ENCODE data around the gene ARHGAP42. TPM values are rescaled to one million over a fixed set of nuclear protein-coding genes. Genes with fewer than 3 reads are reported as not detected.

ARHGAP42 gene
- total and polyA plus RNA-seq, 2 of the 13 experiments (the other 11 are each of a cell fraction or from before 2014, with no cell fraction given): 2.5 to 4.3 TPM

DNA sequence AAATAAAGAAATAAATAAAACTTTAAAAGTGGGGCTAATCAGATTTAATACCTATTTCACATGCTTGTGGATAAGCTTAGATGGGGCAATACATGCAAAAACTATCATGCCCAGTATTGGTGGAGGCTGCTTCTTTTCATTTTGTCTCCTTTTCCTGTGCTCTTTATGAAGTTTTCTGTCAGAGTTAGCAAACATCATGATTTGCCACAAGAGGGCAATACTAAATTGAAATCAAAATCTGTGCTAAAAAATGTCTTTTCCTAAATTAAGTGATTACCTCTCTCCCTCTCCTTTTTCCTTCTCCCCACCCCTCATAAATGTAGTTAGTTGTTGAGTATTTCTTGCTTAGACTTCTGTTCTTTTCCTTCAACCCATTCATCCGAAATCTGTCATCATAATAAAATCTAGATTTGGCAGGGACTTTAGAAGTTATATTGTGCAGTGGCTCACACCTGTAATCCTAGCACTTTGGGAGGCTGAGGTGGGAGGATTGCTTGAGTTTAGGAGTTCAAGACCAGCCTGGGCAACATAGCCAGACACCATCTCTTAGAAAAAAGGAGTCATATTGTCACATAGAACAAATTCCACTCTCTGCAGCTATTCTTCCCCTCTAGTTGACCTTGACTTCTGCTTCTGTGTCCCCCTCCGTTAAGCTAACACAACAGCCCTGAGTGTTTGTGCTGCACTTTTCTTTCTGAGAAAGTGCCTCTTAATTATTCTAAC, 4.7 kb upstream of the ARHGAP42 start:
- H3K4me2 ChIP-seq (ENCODE audit: low read depth, low read length): peak overlapping the region; percentile 21; the same call in 1 of the 2 replicates
- H3K79me2 ChIP-seq (ENCODE audit: insufficient read depth, low read length): no peaks in the 10 kb centered on the region
- H4K20me1 ChIP-seq (ENCODE audit: insufficient read depth, low read length): no peaks in the 10 kb centered on the region
- ATAC-seq (no peak), DNase-seq (ENCODE audit: low spot score) (no peak), FAIRE-seq (no peak)
- in situ Hi-C loops (cut with HindIII; ENCODE audit: extremely low pct_ligation_motif_present, low pct_unique_long_range_greater_than_20kb) (loop anchor here (10.0 kb wide), 2 partner anchors 142 to 172 kb away; no protein-coding TSS in a partner anchor), intact Hi-C loops (cut with micrococcal nuclease; ENCODE audit: unreplicated experiment) (loop anchor here (2.0 to 10.0 kb wide), 5 partner anchors 92 to 248 kb away; no protein-coding TSS in a partner anchor)
- H3K9ac ChIP-seq (ENCODE audit: insufficient read depth, low read depth, low read length): no peak overlapping the region
- peak overlapping the region in 1 of 3 experiments; percentile 4; a peak in 1 of 6 replicates for H3K4me3 ChIP-seq (replicated peaks in 1 of 3; ENCODE audit: insufficient read depth in 1 of 3, low read depth in 2 of 3, low read length in 3 of 3)
- peaks cover 0 to 5% of the 10 kb centered on the region in 2 experiments; a peak in 2 of 5 replicates for H3K27me3 ChIP-seq (ENCODE audit: control insufficient read depth in 1 of 2, insufficient read depth in 2 of 2, low read length in 2 of 2)
- peaks cover 43% of the 10 kb centered on the region for H3K4me1 ChIP-seq (ENCODE audit: insufficient read depth, low read length)
- H3K9me3 ChIP-seq (ENCODE audit: low read length): no peaks in the 10 kb centered on the region
- 13% methylated on average over 2 of the region's 2 CpGs for WGBS (ENCODE audit: low lambda C conversion rate)
- ChIA-PET POLR2A (interaction anchor here (1.0 kb wide), 1 partner anchor 94 kb away, joined by 3 read pairs; no protein-coding TSS in a partner anchor), CTCF (ENCODE audit: low intra/inter-chr PET ratio, low total read pairs) (interaction anchor here (0.9 kb wide), 1 partner anchor 250 kb away, joined by 3 read pairs; no protein-coding TSS in a partner anchor)
- no TSS peak for BruUV-seq (replicated peaks)
- no peaks in the 10 kb centered on the region for H3K36me3 ChIP-seq (replicated peaks in 1 of 2; ENCODE audit: control insufficient read depth in 1 of 2, insufficient read depth in 2 of 2, low read length in 2 of 2)
- H3K27ac ChIP-seq (ENCODE audit: extremely low read length, insufficient read depth, low read length): no peak overlapping the region
- no peak overlapping the region for H2AFZ ChIP-seq (ENCODE audit: low read length)
- TF ChIP-seq SKI (IDR thresholded peaks at IDR 0.05; ENCODE audit: partially characterized antibody): no peak
- no peak for TF ChIP-seq ASH2L (IDR thresholded peaks at IDR 0.05; ENCODE audit: insufficient read length, low read depth, low read length)
- TF ChIP-seq, protein P1, sequence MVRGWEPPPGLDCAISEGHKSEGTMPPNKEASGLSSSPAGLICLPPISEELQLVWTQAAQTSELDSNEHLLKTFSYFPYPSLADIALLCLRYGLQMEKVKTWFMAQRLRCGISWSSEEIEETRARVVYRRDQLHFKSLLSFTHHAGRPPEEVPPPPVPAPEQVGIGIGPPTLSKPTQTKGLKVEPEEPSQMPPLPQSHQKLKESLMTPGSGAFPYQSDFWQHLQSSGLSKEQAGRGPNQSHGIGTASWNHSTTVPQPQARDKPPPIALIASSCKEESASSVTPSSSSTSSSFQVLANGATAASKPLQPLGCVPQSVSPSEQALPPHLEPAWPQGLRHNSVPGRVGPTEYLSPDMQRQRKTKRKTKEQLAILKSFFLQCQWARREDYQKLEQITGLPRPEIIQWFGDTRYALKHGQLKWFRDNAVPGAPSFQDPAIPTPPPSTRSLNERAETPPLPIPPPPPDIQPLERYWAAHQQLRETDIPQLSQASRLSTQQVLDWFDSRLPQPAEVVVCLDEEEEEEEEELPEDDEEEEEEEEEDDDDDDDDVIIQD (CRISPR knock-in tag; IDR thresholded peaks at IDR 0.05; ENCODE audit: low read depth): no peak
- TF ChIP-seq PHF20 (CRISPR knock-in tag; IDR thresholded peaks at IDR 0.05): no peak
- no peak for TF ChIP-seq ZNF839 (CRISPR knock-in tag; IDR thresholded peaks at IDR 0.05; ENCODE audit: borderline replicate concordance)
- TF ChIP-seq PRDM15 (CRISPR knock-in tag; IDR thresholded peaks at IDR 0.05): no peak
- no peak for TF ChIP-seq ZNF75D (CRISPR knock-in tag; IDR thresholded peaks at IDR 0.05; ENCODE audit: borderline replicate concordance)
- TF ChIP-seq MTA1 (CRISPR knock-in tag; IDR thresholded peaks at IDR 0.05; ENCODE audit: borderline replicate concordance): no peak
- peak; percentile 37 for TF ChIP-seq HNRNPK (IDR thresholded peaks at IDR 0.05; ENCODE audit: low read depth, low read length, poor library complexity, severe bottlenecking)
- TF ChIP-seq ZSCAN30 (CRISPR knock-in tag; IDR thresholded peaks at IDR 0.05): no peak
- TF ChIP-seq, protein P2, sequence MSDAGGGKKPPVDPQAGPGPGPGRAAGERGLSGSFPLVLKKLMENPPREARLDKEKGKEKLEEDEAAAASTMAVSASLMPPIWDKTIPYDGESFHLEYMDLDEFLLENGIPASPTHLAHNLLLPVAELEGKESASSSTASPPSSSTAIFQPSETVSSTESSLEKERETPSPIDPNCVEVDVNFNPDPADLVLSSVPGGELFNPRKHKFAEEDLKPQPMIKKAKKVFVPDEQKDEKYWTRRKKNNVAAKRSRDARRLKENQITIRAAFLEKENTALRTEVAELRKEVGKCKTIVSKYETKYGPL (CRISPR knock-in tag; IDR thresholded peaks at IDR 0.05): no peak
- no peak for TF ChIP-seq ZNF333 (CRISPR knock-in tag; IDR thresholded peaks at IDR 0.05; ENCODE audit: borderline replicate concordance)
- no peak for TF ChIP-seq SKIL (CRISPR knock-in tag; IDR thresholded peaks at IDR 0.05; ENCODE audit: borderline replicate concordance)
- TF ChIP-seq, protein P3, sequence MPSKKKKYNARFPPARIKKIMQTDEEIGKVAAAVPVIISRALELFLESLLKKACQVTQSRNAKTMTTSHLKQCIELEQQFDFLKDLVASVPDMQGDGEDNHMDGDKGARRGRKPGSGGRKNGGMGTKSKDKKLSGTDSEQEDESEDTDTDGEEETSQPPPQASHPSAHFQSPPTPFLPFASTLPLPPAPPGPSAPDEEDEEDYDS (CRISPR knock-in tag; IDR thresholded peaks at IDR 0.05): no peak

Data from HepG2 (cell line).